Stimulated activated CD4-positive, alpha-beta T cell treated with anti-CD3 and anti-CD28 coated beads, Interleukin-1b, Interleukin-23, amount 100 ng/mL, for 24 hours (primary cell): ENCODE results near the gene TMEM247.

Source experiments
- DNase-seq, 4 experiments: peaks; one replicate each; pipeline ENCODE4 v3.0.0-alpha.2; 2020; ENCODE audit warnings: low read depth in 4 of 4, low spot score in 1 of 4

Gene TMEM247

DNA sequence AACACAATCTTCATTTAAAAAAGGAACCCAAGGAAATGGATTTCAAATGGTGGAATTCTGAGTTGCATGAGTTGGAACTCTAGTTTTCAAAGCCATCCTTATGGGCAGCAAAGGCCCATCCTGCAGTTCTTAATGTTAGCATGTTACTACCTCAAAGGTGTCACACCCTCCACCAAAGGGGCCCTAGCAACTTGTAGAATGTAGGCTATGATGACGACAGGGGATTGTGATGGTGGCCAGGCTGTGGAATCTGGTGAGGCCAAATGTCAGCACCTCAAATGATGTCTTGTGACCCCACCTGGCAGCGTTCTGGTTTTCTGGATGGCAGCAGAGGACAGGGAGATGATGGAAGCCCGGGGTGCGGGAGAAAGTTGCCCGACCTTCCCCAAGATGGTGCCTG is at the start of gene TMEM247:
Gene TMEM247, plus strand, starts transcription at position 301 of the 400 bp plus-strand sequence.
- DNase-seq: no peak

DNA sequence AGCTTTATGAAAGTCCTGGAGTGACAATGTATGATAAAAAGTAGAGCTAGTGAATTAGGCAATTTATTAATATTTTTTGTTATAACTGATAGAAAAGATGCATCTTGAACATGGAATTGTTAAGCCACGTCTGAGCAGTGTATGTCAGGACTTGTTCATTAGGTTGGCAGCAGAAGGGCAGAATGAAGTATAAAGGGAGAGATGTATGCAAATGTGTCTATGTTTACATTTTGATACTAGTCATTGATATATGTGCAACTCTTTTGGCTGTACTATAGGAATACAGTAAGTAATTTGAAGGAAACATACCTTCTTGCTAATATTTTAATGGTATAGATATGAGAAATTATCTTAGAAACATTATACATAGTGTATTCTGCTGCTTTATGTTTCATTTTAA is 49.0 kb upstream of the TMEM247 start:
- DNase-seq: no peak

DNA sequence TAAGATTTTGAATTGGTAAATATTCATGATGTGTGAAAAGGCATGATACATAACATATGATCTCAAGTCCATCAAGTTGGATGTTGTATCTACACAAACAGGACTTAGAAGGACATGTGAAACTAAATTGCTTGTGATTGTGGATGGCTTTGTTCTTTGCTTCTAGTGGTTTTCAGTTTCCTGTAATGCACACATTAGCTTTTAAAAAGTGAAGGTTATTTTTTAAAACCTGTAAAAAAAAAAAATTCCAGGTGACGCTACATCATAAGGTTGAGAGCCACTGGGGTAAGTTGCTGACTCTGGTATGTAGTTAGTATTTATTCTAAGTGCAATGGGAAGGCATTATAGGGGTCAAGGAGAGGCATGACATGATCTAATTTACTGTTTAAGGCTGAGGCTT is 48.4 kb upstream of the TMEM247 start:
- DNase-seq: no peak

DNA sequence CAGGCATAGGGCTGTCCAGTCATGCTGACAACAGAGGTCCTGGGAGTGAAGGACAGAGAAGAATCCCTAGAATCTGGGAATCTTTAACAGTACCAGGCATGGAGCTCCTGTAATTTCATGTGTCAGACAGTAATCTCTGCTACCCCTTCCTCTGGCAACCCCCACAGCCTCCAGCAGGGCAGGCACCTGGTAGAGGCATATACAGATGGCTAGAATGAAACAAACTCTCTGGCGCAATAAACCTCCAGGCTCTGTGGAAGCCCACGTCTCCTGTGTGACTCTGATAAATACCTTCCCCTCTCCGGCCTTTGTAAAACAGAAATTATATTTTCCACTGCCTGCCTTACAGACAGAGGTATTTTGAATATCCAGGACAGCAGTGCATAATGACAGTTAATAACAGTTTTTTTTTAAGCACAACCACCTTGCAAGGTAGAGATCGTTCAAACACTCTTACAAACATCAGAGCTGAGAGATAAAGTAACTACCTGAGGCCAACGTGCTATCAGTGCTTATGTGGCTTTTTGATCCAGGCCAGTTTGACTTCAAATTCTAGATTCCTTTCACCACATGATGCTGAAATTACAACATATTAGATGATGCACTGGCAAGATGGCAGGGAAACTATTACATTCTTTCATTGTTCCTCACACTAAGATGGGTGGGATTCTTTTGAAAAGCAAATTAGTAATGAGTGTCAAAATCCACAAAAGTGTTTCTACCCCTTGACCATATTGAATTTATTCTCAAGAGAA is 47.7 kb upstream of the TMEM247 start:
- DNase-seq: no peak

DNA sequence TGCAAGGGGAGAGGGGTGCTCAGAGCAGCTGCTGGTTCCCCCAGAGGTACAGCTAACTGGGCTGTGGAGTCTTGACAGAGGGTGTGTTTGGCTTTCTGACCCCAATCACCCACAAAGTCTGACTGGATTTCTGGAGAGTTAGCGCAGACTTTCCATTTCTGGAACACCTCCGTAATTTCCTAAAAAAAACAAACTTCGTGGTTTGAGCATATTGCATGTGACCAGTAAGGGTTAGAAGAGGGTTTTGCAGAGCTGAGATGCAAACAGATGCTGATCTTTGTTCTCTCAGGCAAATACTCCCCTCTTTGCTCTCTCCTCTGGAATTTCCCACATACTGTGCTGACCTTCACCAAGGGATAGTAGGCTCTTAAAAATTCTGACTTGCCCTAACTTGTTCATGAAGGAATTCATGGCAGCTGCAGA is 44.5 kb upstream of the TMEM247 start:
- no peak for DNase-seq

DNA sequence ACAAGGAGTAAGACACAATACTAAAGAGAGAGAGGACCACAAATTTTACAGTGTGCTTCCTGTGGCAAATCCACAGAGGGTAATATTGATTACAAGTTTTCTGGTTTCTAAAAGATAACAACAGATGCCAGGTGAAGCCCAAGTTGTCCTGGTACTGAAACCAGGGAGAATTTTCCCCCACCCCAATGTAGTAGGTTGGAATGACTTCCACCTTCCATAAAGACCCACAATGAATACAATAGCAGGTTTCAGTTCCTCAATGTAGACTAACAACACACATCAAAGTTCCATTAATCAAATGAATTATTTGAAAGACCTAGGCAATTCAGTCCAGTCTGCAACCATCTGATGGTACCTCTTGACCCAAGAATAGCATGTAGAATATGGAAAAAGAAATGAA is 44.0 kb upstream of the TMEM247 start:
- no peak for DNase-seq

DNA sequence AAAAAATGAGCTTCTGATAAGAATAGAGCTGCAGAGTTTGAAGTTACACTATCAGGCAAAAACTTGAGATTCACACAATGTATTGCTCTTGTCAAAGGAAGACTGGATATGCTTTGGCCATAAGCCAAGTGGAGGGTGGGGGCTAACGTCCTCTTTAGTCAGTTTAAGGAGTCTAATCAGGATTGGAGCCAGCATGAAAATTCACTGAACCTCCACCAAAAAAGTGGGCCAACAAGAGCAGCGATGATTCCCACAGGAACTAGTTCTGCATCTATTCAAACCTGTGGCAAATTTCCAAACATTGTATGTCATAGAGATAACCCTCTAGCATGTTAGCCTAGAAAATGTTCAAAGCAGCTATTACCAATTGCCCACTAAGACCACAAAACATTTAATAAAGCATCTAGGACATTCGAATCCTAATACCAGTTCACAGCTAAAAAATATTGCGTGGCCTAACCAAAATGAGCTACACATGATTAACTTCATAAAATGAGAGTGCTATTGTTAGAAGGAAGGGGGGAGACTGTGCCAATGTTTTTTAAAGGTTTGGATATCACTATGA is 43.5 kb upstream of the TMEM247 start:
- no peak for DNase-seq

DNA sequence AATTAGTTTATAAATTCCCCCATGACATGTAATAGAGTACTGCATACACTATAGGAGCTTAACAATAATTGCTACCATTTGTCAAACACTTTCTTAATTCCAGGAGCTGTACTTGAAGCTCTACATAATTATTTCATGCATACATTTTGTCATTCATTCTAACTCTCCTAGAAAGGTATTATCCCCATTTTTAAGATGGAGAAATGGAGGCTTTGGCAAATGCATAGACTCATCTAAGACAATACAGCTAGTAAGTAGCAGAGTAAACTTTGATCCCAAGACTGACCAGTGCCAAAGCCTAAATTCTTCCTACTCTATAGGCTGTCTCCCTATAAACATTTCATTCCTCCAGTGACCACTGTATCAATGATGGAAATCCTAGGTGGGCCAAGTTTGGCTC is 42.6 kb upstream of the TMEM247 start:
- DNase-seq: no peak

DNA sequence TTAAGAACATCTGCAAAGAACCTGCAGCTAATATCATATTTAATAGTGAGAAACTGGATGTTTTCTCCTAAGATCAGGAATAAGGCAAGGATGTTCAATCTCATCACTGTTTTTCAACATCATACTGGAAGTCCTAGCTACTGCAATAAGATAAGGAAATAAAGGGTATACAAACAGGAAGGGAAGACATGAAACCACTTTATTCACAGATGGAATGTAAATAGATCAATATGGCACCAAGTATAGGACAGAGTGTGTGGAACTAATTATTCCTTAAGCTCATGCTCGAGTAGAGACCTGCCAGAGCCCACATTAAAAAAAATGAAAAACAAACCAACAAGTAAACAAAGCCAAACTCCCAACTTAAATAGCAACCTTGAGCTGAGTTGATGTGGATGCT is 41.3 kb upstream of the TMEM247 start:
- DNase-seq: no peak

DNA sequence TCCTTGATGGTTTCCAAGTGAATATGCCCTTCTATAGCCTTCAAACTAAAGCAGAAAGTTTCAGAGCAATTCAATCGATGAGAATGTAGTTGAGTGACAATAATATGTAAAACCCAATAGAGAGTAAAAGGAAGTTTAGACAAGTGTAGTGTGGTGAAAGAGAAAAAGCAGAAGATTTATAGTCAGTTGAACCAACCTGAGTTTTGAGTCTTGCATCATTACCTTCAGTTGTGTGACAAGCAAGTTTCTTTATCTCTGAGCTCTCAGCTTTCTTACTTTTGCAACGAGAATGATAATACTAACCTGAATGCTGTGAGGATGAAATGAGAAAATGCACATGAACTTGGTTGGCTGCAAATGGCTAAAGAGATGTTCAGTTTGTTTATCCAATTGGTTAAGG is 40.6 kb upstream of the TMEM247 start:
- DNase-seq: no peak

DNA sequence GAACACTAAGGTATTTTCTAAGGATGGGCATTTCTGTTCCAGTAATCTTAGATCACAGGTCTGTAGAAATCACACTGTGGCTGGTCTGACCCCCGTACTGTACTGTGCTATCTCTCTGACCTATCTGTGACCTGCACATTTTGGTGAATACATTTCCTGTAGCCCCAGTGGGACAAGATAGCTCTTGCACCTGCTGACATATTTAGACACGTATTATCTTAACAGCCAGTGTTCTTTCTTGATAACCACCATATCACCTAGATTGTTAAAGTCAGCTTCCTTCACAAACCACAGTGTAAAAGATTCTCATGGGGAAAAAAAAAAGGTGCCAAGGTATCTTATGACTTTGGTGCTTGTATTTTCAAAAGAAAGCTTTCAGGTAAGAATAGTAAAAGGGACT is 39.8 kb upstream of the TMEM247 start:
- DNase-seq: no peak

DNA sequence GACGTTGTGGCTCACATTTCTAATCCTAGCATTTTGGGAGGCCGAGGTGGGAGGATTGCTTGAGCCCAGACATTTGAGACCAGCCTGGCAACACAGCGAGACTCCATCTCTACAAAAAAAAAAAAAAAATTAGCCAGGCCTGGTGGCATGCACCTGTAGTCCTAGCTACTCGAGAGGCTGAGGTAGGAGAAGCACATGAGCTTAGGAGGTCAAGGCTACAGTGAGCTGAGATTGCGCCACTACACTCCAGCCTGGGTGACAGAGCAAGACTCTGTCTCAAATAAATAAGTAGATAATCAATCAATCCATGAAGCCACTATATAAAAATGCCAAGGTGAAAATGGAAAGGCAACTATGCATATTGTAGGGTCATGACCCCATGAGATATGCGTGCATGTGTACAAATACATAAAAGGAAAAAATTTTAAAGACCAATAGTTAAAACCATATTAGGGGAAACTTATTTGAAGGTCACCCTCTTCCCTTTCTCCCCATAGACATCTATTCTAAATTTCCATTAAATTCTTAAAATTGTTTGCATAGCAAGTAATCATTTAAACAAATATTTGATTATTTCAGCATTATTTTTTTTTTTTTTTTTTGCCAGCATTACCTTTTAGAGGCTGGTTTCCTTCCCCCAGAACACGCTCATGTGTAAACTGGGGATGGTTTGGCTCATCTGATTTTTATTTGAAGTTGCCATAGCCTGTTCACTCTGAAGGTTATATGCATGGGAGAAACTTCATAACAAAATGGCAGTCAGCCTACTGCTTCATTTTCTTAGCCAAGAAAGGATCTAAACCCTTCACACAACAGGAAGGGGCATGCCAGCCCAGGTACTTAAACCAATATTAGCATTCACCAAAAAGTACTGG is 37.3 kb upstream of the TMEM247 start:
- no peak for DNase-seq

DNA sequence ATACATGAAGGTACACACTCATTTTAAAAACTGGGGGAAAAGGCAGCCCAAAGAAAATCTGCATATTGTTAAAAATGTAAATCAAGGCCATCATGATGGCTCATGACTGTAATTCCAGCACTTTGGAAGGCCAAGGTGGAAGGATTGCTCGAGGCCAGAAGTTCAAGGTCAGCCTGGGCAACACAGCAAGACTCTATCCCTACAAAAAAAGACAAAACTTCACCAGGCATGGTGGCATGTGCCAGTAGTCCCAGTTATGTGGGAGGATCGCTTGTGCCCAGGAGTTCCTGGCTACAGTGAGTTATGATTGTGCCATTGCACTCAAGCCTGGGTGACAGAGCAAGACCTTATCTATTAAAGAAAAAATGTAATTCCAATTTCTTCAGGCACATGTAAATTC is 34.6 kb upstream of the TMEM247 start:
- DNase-seq: no peak

DNA sequence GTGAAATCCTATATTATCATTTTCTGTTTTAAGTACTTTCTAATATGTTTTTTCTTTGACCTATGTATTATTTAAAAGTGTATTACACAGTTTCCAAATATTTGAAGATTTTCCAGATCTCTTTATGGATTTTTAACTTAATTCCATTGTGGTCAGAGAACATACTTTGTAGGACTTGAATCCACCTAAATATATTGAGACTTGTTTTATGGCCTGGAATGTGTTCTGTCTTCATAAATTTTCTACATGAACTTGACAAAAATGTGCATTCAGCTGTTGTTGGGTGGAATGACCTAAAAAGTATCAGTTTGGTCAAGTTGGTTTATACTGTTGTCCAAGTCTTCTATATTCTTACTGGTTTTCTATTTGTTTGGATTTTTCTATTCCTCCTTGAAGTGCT is 33.8 kb upstream of the TMEM247 start:
- no peak for DNase-seq

DNA sequence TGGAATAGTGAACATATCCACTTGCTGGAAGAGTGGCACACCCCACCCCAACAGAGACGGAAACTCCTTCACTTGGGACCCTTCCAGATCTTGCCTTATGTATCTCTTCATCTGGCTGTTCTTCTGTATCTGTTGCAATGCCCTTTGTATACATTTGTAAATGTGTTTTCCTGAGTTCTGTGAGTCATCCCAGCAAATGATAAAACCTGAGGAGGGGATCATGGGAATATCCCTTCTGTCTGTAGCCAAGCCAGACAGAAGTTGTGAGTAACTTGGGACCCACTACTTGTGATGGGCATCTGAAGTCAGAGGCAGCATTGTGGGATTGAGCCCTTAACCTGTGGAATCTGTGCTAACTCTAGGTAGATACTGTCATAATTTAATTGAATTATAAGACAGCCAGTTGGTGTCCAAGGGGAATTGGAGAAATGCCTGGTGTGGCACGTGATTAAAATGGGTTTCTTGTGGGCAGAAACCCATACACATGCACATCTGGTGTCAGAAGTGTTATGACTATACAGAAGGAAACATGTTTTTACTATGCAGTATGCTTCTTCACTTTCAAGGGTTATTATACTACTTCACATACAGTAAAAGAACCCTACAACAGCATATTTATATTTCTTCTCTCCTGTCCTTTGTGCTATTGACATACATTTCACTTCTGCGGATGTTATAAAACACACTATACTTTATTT is 32.3 kb upstream of the TMEM247 start:
- DNase-seq: no peak

DNA sequence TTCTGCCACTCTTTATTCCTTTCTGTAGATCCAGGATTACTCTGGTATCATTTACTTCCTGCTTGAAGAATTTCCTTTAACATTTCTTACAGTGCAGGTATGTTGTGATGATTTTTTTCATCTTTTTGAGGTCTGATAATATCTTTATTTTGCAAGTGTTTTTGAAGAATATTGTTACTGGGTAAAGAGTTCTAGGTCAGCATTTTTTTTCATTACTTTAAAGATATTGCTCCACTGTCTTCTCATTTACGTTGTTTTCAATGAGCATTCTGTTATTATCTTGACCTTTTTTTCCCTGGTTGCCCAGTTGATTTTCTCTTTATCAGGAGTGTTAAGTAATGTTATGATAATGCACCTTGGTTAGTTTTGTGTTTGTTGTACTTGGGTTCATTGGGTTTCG is 31.7 kb upstream of the TMEM247 start:
- DNase-seq: no peak

DNA sequence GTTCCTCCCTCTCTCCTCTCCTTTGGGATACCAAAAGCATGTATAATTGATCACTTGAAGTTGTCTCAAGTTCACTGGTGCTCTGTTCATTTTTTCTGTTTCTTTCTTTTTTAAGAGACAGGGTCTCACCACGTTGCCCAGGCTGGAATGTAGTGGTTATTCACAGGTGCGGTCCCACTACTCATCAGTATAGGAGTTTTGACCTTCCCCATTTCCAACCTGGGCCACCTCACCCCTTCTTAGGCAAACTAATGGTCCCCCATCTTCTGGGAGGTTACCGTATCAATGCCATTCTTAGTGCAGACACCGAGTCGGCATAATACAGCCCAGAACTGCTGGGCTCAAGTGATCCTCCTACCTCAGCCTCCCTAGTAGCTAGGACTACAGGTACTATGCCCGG is 31.3 kb upstream of the TMEM247 start:
- no peak for DNase-seq

DNA sequence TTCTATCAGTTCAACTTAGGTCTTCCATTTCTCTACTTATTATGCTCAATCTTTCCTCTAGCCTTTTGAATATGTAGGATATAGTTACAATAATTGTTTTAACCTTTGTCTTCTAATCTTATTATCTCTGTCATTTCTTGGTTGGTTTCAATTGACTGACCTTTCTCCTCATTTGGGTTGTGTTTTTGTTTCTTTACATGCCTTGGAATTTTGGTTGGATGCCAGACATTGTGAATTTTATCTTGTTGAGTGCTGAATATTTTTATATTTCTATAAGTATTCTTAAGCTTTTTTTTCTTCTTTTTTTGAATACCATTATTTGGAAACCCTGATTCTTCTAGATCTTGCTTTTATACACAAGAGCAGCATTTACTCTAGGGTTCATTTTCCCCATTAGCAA is 30.7 kb upstream of the TMEM247 start:
- no peak for DNase-seq

DNA sequence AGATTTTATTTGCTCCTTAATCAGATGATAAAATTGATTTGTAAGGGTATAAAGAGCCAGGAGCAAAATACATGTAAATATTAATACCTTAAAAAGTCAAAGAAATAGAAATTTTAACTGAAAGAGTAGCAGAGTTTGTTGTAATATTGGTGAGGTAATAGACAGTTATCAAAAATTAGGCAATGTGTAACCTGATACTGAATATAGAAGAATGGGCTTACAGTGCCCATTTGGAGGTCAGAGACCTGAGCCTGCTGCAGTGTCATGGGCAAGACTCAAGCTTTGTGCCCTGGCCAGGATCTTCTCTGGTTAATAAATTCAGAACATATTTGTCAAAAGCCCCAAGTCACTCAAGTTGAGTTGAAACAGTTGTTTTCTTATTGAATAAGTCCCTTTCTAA is 29.7 kb upstream of the TMEM247 start:
- DNase-seq: no peak

DNA sequence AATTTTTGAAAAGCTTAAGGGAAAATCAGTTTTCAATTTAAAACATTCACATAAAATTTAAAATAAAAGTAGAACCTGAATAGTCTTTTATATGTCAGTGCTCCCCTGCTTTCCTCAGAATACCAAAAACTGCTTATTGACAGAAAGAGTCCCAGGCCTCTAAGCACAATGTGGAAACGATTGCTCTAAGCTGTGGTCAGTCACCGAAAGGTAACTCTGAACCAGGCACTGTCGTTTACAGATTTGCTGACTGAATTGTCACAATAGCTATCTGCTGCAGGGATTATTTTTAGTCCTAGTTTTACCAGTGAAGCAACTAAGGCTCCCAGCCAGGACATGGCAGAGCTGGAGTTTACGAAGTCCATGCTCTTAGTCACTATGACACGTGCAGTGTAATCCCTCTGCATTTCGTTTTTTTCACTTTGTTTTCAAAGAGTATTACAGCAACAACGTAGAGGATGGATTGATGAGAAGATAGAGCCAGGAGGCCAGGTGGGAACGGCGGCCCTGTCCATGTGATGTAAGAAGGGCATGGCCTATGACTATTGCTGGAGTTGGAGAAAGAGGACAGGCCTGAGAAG is 28.1 kb upstream of the TMEM247 start:
- no peak for DNase-seq

DNA sequence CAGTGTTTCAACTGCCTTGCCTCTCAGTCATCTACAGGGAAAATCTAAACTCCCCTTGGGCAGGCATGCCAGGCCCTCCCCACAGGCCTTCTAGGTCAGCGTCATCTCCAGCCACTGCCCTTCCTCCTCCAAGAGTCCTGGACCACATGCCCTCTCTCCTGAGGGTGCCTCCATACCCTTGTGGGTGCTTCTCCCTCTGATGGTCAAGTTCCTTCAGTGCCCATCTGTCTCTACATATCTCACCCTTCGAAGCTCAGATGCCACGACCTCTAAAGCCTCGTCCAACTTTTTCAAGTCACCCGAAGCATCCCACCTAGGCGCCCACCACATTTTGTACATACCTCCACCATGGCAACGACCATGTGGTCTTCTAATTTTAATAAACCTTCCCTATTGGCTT is 22.6 kb upstream of the TMEM247 start:
- DNase-seq: no peak
